Measurements from ENCODE around the gene TNKS1BP1.

GRCh38 chr11:57342702-57343101 is 17.9 kb upstream of the TNKS1BP1 start:
- TF ChIP-seq GATA2 (IDR thresholded peaks at IDR 0.05; ENCODE audit: low read depth, low read length) (no peak), GATA3 (IDR thresholded peaks at IDR 0.05; ENCODE audit: low read depth, low read length) (no peak)

Measured in SH-SY5Y (cell line).